Inferior parietal cortex (tissue), 1 donor: Measurements from ENCODE around the gene PAXX.

Experiments used
- DNase-seq: peaks from one replicate; pipeline ENCODE4 v3.0.0-alpha.2; 2016; ENCODE audit errors: extremely low spot score

The PAXX gene

GRCh38 chr9:136982232-136983051, 9.8 kb upstream of the PAXX start, which contains the start of gene LCNL1:
Gene LCNL1 (plus strand): TSS chr9:136982993. CDS start chr9:136983587, 594 bp downstream.
- no peak for DNase-seq

GRCh38 chr9:136983167-136983566, 9.1 kb upstream of the PAXX start:
- DNase-seq = no peak

GRCh38 chr9:136983656-136984314, 8.4 kb upstream of the PAXX start:
- no peak for DNase-seq

- no peak for DNase-seq
These were observed 7.7 kb upstream of the PAXX start for GRCh38 chr9:136984464-136985026.

- DNase-seq = no peak
These were observed 7.1 kb upstream of the PAXX start for GRCh38 chr9:136985027-136985602.

- DNase-seq = no peak
These were observed 6.4 kb upstream of the PAXX start for GRCh38 chr9:136985853-136986252.

- no peak for DNase-seq
These were observed 3.4 kb upstream of the PAXX start for GRCh38 chr9:136988872-136989271.

GRCh38 chr9:136990242-136990911, 1.8 kb upstream of the PAXX start:
- no peak for DNase-seq

- DNase-seq = no peak
These were observed 672 bp downstream of the PAXX start for GRCh38 chr9:136992819-136993369.

GRCh38 chr9:136994180-136994887, 2.1 kb downstream of the PAXX start:
- no peak for DNase-seq

GRCh38 chr9:136994888-136995230, 2.6 kb downstream of the PAXX start:
- no peak for DNase-seq

GRCh38 chr9:136995362-136995761, 3.1 kb downstream of the PAXX start:
- no peak for DNase-seq

- DNase-seq = no peak
These were observed 3.6 kb downstream of the PAXX start for GRCh38 chr9:136995772-136996311.

GRCh38 chr9:136996361-136997292, 4.4 kb downstream of the PAXX start, which contains the start of gene CLIC3:
Gene CLIC3 (minus strand): TSS chr9:136996568. CDS start chr9:136996543, 25 bp downstream.
- DNase-seq = no peak

- no peak for DNase-seq
These were observed 5.1 kb downstream of the PAXX start for GRCh38 chr9:136997371-136997770.

GRCh38 chr9:136997830-136998234, 5.6 kb downstream of the PAXX start:
- DNase-seq = no peak

GRCh38 chr9:137000177-137000930, 8.1 kb downstream of the PAXX start:
- no peak for DNase-seq

GRCh38 chr9:137001857-137002645, 9.8 kb downstream of the PAXX start:
- DNase-seq = no peak
